Fibroblast of lung (primary cell): Measurements from ENCODE around the gene STOM.

Experiments used
- EZH2 ChIP-seq: IDR thresholded peaks from 2 replicates; pipeline ENCODE4 v1.5.1; 2012; ENCODE audit warnings: low read length, control low read depth, mild to moderate bottlenecking; ENCODE audit errors: missing control alignments
- TF ChIP-seq, protein P1 (sequence below), 2 donors: IDR thresholded peaks in 1 of 2; conservative IDR thresholded peaks in 1 of 2; 1 replicate in 1 of 2; 2 replicates in 1 of 2; pipeline ENCODE4 v1.5.1; 2011 to 2012; ENCODE audit warnings: low read length in 2 of 2, control low read depth in 1 of 2, inconsistent platforms in 1 of 2, low read depth in 1 of 2, mild to moderate bottlenecking in 1 of 2

DNA sequence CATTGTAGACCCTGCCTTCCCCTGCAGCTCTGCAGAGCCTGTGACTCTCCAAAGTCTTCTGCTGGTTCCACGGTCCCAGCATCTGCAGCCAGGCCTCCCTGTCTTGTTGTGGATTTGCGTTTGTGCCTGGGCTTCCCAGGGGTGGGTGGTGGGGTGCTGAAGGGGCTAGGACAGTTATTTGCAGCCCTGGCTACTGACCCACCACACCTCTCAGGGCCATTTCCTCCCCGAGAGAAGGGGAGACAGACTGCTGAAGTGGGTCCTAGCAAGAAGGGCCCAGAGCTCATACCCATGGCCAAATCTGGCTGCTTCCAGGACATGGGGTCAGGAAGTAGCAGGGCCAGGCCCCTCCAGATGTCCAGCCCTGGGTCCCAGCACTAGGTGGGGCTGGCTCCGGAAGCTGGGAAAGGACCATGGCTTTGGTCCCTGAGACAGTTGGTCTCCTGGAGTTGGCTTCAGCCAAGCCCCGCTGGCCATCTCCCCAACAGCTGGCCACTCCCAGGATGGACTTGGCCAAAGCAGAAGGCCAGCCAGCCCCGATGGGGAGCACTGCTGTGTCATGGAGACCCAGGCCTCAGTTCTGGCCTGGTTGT lies 75.8 kb downstream of the STOM start:
- TF ChIP-seq, protein P1, sequence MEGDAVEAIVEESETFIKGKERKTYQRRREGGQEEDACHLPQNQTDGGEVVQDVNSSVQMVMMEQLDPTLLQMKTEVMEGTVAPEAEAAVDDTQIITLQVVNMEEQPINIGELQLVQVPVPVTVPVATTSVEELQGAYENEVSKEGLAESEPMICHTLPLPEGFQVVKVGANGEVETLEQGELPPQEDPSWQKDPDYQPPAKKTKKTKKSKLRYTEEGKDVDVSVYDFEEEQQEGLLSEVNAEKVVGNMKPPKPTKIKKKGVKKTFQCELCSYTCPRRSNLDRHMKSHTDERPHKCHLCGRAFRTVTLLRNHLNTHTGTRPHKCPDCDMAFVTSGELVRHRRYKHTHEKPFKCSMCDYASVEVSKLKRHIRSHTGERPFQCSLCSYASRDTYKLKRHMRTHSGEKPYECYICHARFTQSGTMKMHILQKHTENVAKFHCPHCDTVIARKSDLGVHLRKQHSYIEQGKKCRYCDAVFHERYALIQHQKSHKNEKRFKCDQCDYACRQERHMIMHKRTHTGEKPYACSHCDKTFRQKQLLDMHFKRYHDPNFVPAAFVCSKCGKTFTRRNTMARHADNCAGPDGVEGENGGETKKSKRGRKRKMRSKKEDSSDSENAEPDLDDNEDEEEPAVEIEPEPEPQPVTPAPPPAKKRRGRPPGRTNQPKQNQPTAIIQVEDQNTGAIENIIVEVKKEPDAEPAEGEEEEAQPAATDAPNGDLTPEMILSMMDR (conservative IDR thresholded peaks at IDR 0.05 in 1 of 2, IDR thresholded peaks at IDR 0.05 in 1 of 2; ENCODE audit: low read depth in 1 of 2, low read length in 2 of 2), result no peak
- no peak for TF ChIP-seq EZH2
